ENCODE data around the gene CABLES2. TPM values are rescaled to one million over a fixed set of nuclear protein-coding genes. Genes with fewer than 3 reads are reported as not detected.
A peak's percentile ranks its signal among the peaks of the same experiment; 100 is the strongest.

The CABLES2 gene
- total and polyA plus RNA-seq, 9 of the 15 experiments (the other 6 are each of a cell fraction or from before 2014, with no cell fraction given), result 0.46 to 4.2 (median 1.6) TPM

- TF ChIP-seq KAT7 (CRISPR knock-in tag; IDR thresholded peaks at IDR 0.05; ENCODE audit: borderline replicate concordance), result peak; percentile 57; the same call in 1 of the 2 replicates
- TF ChIP-seq CHD1 (IDR thresholded peaks at IDR 0.05; ENCODE audit: low read length), result no peak
- no peak for TF ChIP-seq SUPT5H (IDR thresholded peaks at IDR 0.05)
- peak; percentile 87 for TF ChIP-seq MAX (CRISPR knock-in tag; IDR thresholded peaks at IDR 0.05)
- peak; percentile 27; the same call in 1 of the 2 replicates for TF ChIP-seq ZNF511 (CRISPR knock-in tag; IDR thresholded peaks at IDR 0.05)
- no peak for TF ChIP-seq ZNF395 (CRISPR knock-in tag; IDR thresholded peaks at IDR 0.05)
- TF ChIP-seq VEZF1 (CRISPR knock-in tag; IDR thresholded peaks at IDR 0.05), result no peak
- peak; percentile 57; the same call in 1 of the 2 replicates for TF ChIP-seq GABPB1 (CRISPR knock-in tag; IDR thresholded peaks at IDR 0.05)
- no peak for TF ChIP-seq TSHZ1 (CRISPR knock-in tag; IDR thresholded peaks at IDR 0.05)
- TF ChIP-seq SNRNP70 (optimal IDR thresholded peaks at IDR 0.05; ENCODE audit: low read depth, low read length), result no peak
- no peak for TF ChIP-seq SMARCB1 (IDR thresholded peaks at IDR 0.05; ENCODE audit: insufficient read length, low read depth)
- TF ChIP-seq KAT8 (IDR thresholded peaks at IDR 0.05; ENCODE audit: low read depth), result no peak
- no peak for TF ChIP-seq ZNF239 (CRISPR knock-in tag; IDR thresholded peaks at IDR 0.05)
- no peak for TF ChIP-seq NR2C1 (IDR thresholded peaks at IDR 0.05)
- peak; percentile 48; the same call in 1 of the 2 replicates for TF ChIP-seq NR2C1 (tag; IDR thresholded peaks at IDR 0.05)
- TF ChIP-seq ZNF12 (CRISPR knock-in tag; IDR thresholded peaks at IDR 0.05), result peak; percentile 46; the same call in 1 of the 2 replicates
- TF ChIP-seq CREM (IDR thresholded peaks at IDR 0.05; ENCODE audit: low read depth), result no peak
- peak; percentile 64 for TF ChIP-seq RBM25 (IDR thresholded peaks at IDR 0.05; ENCODE audit: low read depth, low read length, severe bottlenecking)
Observed at GRCh38 chr20:62446888-62447869, 40.1 kb upstream of the CABLES2 start (continued).

Measured in K562 (cell line).